Activated gamma-delta T cell treated with Interleukin-2 at 50 U/mL for 16 hours (primary cell): ENCODE data around the gene CDKN2B-AS1.

ENCODE experiments used
- DNase-seq: peaks from one replicate; pipeline ENCODE4 v3.0.0-alpha.2; 2020

The CDKN2B-AS1 gene

GRCh38 chr9:22100626-22101025 is 106.0 kb downstream of the CDKN2B-AS1 start:
- DNase-seq: no peak

GRCh38 chr9:22102146-22103053 is 107.8 kb downstream of the CDKN2B-AS1 start:
- no peak for DNase-seq

GRCh38 chr9:22103685-22104575 is 109.3 kb downstream of the CDKN2B-AS1 start:
- DNase-seq: no peak

GRCh38 chr9:22105005-22105722 is 110.6 kb downstream of the CDKN2B-AS1 start:
- DNase-seq: no peak

GRCh38 chr9:22107202-22108045 is 112.8 kb downstream of the CDKN2B-AS1 start:
- no peak for DNase-seq

GRCh38 chr9:22108581-22109370 is 114.2 kb downstream of the CDKN2B-AS1 start:
- no peak for DNase-seq

GRCh38 chr9:22111176-22111953 is 116.8 kb downstream of the CDKN2B-AS1 start:
- no peak for DNase-seq

GRCh38 chr9:22111954-22112247 is 117.3 kb downstream of the CDKN2B-AS1 start:
- no peak for DNase-seq

GRCh38 chr9:22112870-22113821 is 118.6 kb downstream of the CDKN2B-AS1 start:
- no peak for DNase-seq

GRCh38 chr9:22114956-22115355 is 120.4 kb downstream of the CDKN2B-AS1 start:
- DNase-seq: no peak

GRCh38 chr9:22116758-22117157 is 122.2 kb downstream of the CDKN2B-AS1 start:
- no peak for DNase-seq

GRCh38 chr9:22117511-22118384 is 123.2 kb downstream of the CDKN2B-AS1 start:
- no peak for DNase-seq

- DNase-seq: no peak
Measured at GRCh38 chr9:22118810-22119521, 124.4 kb downstream of the CDKN2B-AS1 start.

- no peak for DNase-seq
Measured at GRCh38 chr9:22119522-22120158, 125.0 kb downstream of the CDKN2B-AS1 start.

GRCh38 chr9:22120159-22120549 is 125.6 kb downstream of the CDKN2B-AS1 start:
- no peak for DNase-seq

GRCh38 chr9:22120595-22120994 is 126.0 kb downstream of the CDKN2B-AS1 start:
- DNase-seq: no peak
